Trophoblast cell (in vitro differentiated cells and primary cell): Measurements from ENCODE around the gene SUSD6.

Experiments
- DNase-seq, 2 donors: peaks; one replicate each; pipeline ENCODE4 v3.0.0-alpha.2; 2016
- H2AFZ ChIP-seq: 2 replicates; pipeline ENCODE4 v1.6.1; 2013; ENCODE audit warnings: low read length, moderate library complexity, mild to moderate bottlenecking; ENCODE audit not compliant: insufficient read depth, poor library complexity
- H2AK5ac ChIP-seq: 2 replicates; pipeline ENCODE4 v1.6.1; 2013; ENCODE audit warnings: mild to moderate bottlenecking, low read length
- H2BK120ac ChIP-seq: 2 replicates; pipeline ENCODE4 v1.6.1; 2013; ENCODE audit warnings: low read length, mild to moderate bottlenecking, moderate library complexity; ENCODE audit not compliant: insufficient read depth, poor library complexity
- H2BK12ac ChIP-seq: 2 replicates; pipeline ENCODE4 v1.6.1; 2013; ENCODE audit warnings: mild to moderate bottlenecking, low read length, moderate library complexity
- H2BK5ac ChIP-seq: 2 replicates; pipeline ENCODE4 v1.6.1; 2013; ENCODE audit warnings: low read length, low read depth, moderate library complexity, mild to moderate bottlenecking; ENCODE audit not compliant: poor library complexity
- H3K14ac ChIP-seq: 2 replicates; pipeline ENCODE4 v1.6.1; 2013; ENCODE audit warnings: mild to moderate bottlenecking, low read length
- H3K18ac ChIP-seq: 2 replicates; pipeline ENCODE4 v1.6.1; 2013; ENCODE audit warnings: mild to moderate bottlenecking, low read length
- H3K23ac ChIP-seq: 2 replicates; pipeline ENCODE4 v1.6.1; 2013; ENCODE audit warnings: low read length
- H3K27ac ChIP-seq: 2 replicates; pipeline ENCODE4 v1.5.1; 2013; ENCODE audit warnings: low read depth, mild to moderate bottlenecking, inconsistent platforms, low read length, moderate library complexity
- H3K27me3 ChIP-seq: 2 replicates; pipeline ENCODE4 v1.6.1; 2013; ENCODE audit warnings: inconsistent platforms, mild to moderate bottlenecking, low read length, moderate library complexity; ENCODE audit not compliant: insufficient read depth
- H3K36me3 ChIP-seq, 2 experiments: 1 replicate in 1 of 2; 2 replicates in 1 of 2; pipeline ENCODE4 v1.6.1; 2013; ENCODE audit warnings: low read length in 2 of 2, mild to moderate bottlenecking in 2 of 2, moderate library complexity in 1 of 2; ENCODE audit not compliant: insufficient read depth in 2 of 2, control insufficient read depth in 1 of 2
- H3K4ac ChIP-seq: 2 replicates; pipeline ENCODE4 v1.6.1; 2013; ENCODE audit warnings: low read depth, mild to moderate bottlenecking, low read length, moderate library complexity
- H3K4me1 ChIP-seq, 2 experiments: 1 replicate in 1 of 2; 2 replicates in 1 of 2; pipeline ENCODE4 v1.6.1; 2013; ENCODE audit warnings: low read length in 2 of 2, mild to moderate bottlenecking in 2 of 2, moderate library complexity in 1 of 2; ENCODE audit not compliant: insufficient read depth in 2 of 2, control insufficient read depth in 1 of 2
- H3K4me2 ChIP-seq: 2 replicates; pipeline ENCODE4 v1.6.1; 2013; ENCODE audit warnings: inconsistent platforms, mild to moderate bottlenecking, low read length, moderate library complexity
- H3K4me3 ChIP-seq: 2 replicates; pipeline ENCODE4 v1.5.1; 2013; ENCODE audit warnings: mild to moderate bottlenecking, low read depth, low read length, inconsistent platforms
- H3K79me1 ChIP-seq: one replicate; pipeline ENCODE4 v1.6.1; 2013; ENCODE audit warnings: low read length
- H3K79me2 ChIP-seq: 2 replicates; pipeline ENCODE4 v1.6.1; 2013; ENCODE audit warnings: low read length, mild to moderate bottlenecking; ENCODE audit not compliant: control insufficient read depth, insufficient read depth, poor library complexity
- H3K9ac ChIP-seq: 2 replicates; pipeline ENCODE4 v1.6.1; 2013; ENCODE audit warnings: mild to moderate bottlenecking, low read length
- H3K9me3 ChIP-seq: 2 replicates; pipeline ENCODE4 v1.6.1; 2013; ENCODE audit warnings: low read depth, mild to moderate bottlenecking, control low read depth, inconsistent platforms, low read length; ENCODE audit not compliant: insufficient read depth
- H4K12ac ChIP-seq: 2 replicates; pipeline ENCODE4 v1.6.1; 2013; ENCODE audit warnings: low read depth, mild to moderate bottlenecking, low read length, moderate library complexity
- H4K8ac ChIP-seq: 2 replicates; pipeline ENCODE4 v1.6.1; 2013; ENCODE audit warnings: low read depth, mild to moderate bottlenecking, low read length, moderate library complexity
- H4K91ac ChIP-seq: one replicate; pipeline ENCODE4 v1.6.1; 2013; ENCODE audit warnings: low read depth, mild to moderate bottlenecking, low read length, moderate library complexity
- WGBS: extraction: QIAGEN DNeasy Blood & Tissue Kit; methylation state at CpG from one replicate; pipeline ENCODE4 v1.1.7; 2013; ENCODE audit warnings: missing lambda C conversion rate; ENCODE audit not compliant: insufficient read length, insufficient coverage; ENCODE audit errors: extremely low coverage; 5-methylcytosine and 5-hydroxymethylcytosine counted together

SUSD6 gene

DNA sequence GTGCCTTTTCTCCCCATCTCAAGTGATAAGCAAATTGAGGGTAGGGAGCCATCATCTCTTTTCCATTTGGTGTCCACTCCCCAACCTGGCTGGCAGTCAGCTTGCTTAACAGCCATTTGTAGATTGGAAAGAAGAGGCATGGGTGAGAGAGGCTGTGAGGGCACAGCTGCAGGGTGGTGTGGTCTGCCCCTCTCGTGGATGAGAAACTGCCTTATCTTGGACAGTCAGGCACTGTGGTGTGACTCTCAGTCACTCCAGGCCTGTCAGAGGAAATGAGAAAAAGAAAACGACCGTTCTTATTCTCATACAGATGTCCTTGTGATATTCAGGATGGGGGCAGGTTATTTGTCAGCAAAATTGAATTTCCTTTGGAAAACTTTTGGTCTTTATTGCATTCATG is 90.5 kb downstream of the SUSD6 start:
- no peak overlapping the region for H2AK5ac ChIP-seq
- no peaks in the 10 kb centered on the region for H3K79me1 ChIP-seq
- no peak overlapping the region for H3K4me2 ChIP-seq
- no peak for DNase-seq
- H3K4ac ChIP-seq: no peak overlapping the region
- no peak overlapping the region for H3K27ac ChIP-seq
- no peaks in the 10 kb centered on the region for H3K79me2 ChIP-seq
- no peak overlapping the region for H4K12ac ChIP-seq
- H4K8ac ChIP-seq: no peak overlapping the region
- no peaks in the 10 kb centered on the region for H3K36me3 ChIP-seq
- no peaks in the 10 kb centered on the region for H3K27me3 ChIP-seq
- no peak overlapping the region for H3K4me3 ChIP-seq
- H2AFZ ChIP-seq: no peak overlapping the region
- no peak overlapping the region for H3K18ac ChIP-seq
- H3K9me3 ChIP-seq: no peaks in the 10 kb centered on the region
- no peak overlapping the region for H3K14ac ChIP-seq
- H2BK120ac ChIP-seq: no peak overlapping the region
- H3K4me1 ChIP-seq: peaks cover 0 to 1% of the 10 kb centered on the region in 2 experiments
- H4K91ac ChIP-seq: no peak overlapping the region
- no peak overlapping the region for H2BK5ac ChIP-seq
- no peak overlapping the region for H3K23ac ChIP-seq
- H3K9ac ChIP-seq: no peak overlapping the region
- H2BK12ac ChIP-seq: no peak overlapping the region
- WGBS: no CpG with 5 or more reads among the region's 3 CpGs

DNA sequence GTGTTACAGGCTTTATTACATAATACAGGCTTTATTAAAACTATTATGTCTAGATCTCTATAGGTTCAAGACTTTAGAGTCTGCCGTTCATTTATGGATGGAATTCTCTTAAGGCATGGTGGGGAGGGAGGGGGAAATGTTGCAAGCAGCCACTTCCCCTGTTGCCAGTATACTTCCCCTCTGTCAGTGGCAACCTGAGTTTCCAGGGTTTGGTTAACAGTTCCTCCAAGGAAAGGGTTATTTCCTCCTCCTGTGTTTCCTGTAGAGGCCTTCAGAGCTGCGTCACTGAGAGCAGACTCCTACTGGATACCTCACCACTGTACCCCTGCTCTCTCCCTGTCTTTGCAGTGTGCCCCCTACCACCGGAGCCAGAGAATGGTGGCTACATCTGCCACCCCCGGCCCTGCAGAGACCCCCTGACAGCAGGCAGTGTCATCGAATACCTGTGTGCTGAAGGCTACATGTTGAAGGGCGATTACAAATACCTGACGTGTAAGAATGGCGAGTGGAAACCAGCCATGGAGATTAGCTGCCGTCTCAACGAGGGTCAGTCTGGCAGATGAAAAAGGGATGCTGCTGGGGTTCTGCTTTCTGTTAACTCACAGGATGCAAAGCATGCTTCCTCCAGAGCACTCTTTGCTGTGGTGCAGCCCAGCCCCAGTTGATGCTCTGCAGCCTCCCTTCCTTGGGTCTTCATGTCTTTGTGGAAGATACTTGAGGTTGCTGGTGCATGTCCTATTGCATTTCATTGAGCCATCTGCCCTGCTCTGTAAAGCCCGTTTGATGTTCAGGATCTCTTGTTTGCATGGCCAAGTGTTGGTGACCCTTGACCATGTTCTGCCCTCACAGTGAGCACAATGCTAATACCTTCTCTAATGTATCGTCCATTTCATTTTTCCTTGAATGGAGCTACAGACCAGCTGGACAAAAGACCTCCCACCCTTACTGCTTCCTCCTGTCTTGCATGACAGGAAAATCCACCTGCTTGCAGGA is 91.9 kb downstream of the SUSD6 start:
- Histone ChIP-seq H3K4me1 (peaks cover 0 to 1% of the 10 kb centered on the region in 2 experiments), H2AFZ (no peak overlapping the region), H3K23ac (no peak overlapping the region), H3K9ac (no peak overlapping the region), H3K9me3 (peaks cover 2% of the 10 kb centered on the region), H3K27ac (no peak overlapping the region), H2AK5ac (no peak overlapping the region), H3K36me3 (no peaks in the 10 kb centered on the region), H3K27me3 (no peaks in the 10 kb centered on the region), H3K79me2 (no peaks in the 10 kb centered on the region), H3K4me3 (no peak overlapping the region), H4K12ac (no peak overlapping the region), H3K18ac (no peak overlapping the region), H4K91ac (no peak overlapping the region), H2BK5ac (no peak overlapping the region), H3K79me1 (no peaks in the 10 kb centered on the region), H2BK12ac (no peak overlapping the region), H3K4me2 (no peak overlapping the region), H3K4ac (no peak overlapping the region), H4K8ac (no peak overlapping the region), H2BK120ac (no peak overlapping the region), H3K14ac (no peak overlapping the region)
- WGBS: no CpG with 5 or more reads among the region's 12 CpGs
- DNase-seq: peak in 1 of 2 donors; percentile 16

DNA sequence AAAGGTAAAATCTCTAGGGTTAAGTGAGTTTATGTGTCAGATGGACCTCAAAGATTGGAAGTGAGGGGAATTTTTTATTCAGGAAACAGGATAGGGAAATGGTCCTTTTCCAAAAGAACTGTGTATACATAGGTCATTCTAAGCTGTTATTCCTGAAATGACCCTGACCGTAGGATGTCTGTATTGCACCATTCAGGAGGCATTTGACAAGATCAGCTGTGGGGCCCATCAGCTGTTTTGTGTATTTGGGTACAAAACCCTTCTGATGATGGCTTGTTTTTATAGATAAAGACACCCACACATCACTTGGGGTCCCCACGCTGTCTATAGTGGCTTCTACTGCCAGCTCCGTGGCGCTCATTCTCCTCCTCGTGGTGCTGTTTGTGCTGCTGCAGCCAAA is 92.9 kb downstream of the SUSD6 start:
- no peak overlapping the region for H4K8ac ChIP-seq
- no peaks in the 10 kb centered on the region for H3K4me1 ChIP-seq
- no peak overlapping the region for H3K4me3 ChIP-seq
- H3K9me3 ChIP-seq: peaks cover 2% of the 10 kb centered on the region
- no peak overlapping the region for H2AK5ac ChIP-seq
- H3K27me3 ChIP-seq: no peaks in the 10 kb centered on the region
- H3K23ac ChIP-seq: no peak overlapping the region
- H3K9ac ChIP-seq: no peak overlapping the region
- H3K36me3 ChIP-seq: no peaks in the 10 kb centered on the region
- no peak overlapping the region for H3K27ac ChIP-seq
- H4K91ac ChIP-seq: no peak overlapping the region
- no peak overlapping the region for H3K4ac ChIP-seq
- no peak overlapping the region for H2BK5ac ChIP-seq
- H4K12ac ChIP-seq: no peak overlapping the region
- no peak overlapping the region for H2AFZ ChIP-seq
- no peak overlapping the region for H3K18ac ChIP-seq
- H3K79me1 ChIP-seq: no peaks in the 10 kb centered on the region
- DNase-seq: no peak
- no CpG with 5 or more reads among the region's 5 CpGs for WGBS
- no peak overlapping the region for H3K4me2 ChIP-seq
- no peak overlapping the region for H2BK120ac ChIP-seq
- no peak overlapping the region for H3K14ac ChIP-seq
- no peak overlapping the region for H2BK12ac ChIP-seq
- no peaks in the 10 kb centered on the region for H3K79me2 ChIP-seq

DNA sequence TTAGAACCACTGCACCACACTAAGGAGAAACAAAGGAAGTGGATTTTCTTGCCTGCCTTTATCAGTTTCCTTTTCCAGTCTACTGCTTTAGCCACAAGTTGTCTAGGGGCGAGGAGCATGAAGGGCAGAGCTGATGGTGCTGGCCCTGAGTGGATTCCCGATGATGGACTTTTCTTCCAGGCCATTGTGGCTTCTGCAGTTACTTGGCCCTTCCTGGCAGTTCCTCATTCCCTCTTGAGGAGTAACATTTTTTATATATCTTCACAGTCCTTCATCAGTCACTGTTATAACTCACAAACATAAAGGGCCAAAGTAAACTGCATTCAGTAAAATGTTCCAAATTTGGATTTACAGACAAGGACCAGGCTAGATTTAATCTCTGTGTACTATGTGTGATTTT is 94.3 kb downstream of the SUSD6 start:
- Histone ChIP-seq H2BK12ac (no peak overlapping the region), H3K36me3 (no peaks in the 10 kb centered on the region), H2AFZ (no peak overlapping the region), H3K14ac (no peak overlapping the region), H3K23ac (no peak overlapping the region), H4K12ac (no peak overlapping the region), H2BK5ac (no peak overlapping the region), H4K8ac (no peak overlapping the region), H3K4me2 (no peak overlapping the region), H3K27ac (no peak overlapping the region), H2AK5ac (no peak overlapping the region), H3K4me3 (no peak overlapping the region), H3K9me3 (peaks cover 2% of the 10 kb centered on the region), H3K79me2 (no peaks in the 10 kb centered on the region), H3K27me3 (no peaks in the 10 kb centered on the region), H3K79me1 (no peaks in the 10 kb centered on the region), H3K18ac (no peak overlapping the region), H3K4ac (no peak overlapping the region), H3K4me1 (no peaks in the 10 kb centered on the region), H2BK120ac (no peak overlapping the region), H3K9ac (no peak overlapping the region), H4K91ac (no peak overlapping the region)
- no peak for DNase-seq
- WGBS: no CpG with 5 or more reads among the region's 2 CpGs
